C4-2B (cell line): ENCODE measurements around the gene KRT37.
"Not testable (repeated sequence)": the region's sequence is repeated elsewhere in the genome, so short reads cannot be mapped to it uniquely, and the experiment has no call there.

Experiments used
- CTCF ChIP-seq: fragments of 450-650 bp; conservative IDR thresholded peaks from 2 replicates; pipeline ENCODE4 v1.5.1; 2017; ENCODE audit warnings: mild to moderate bottlenecking
- ZFX ChIP-seq: fragments of 450-650 bp; IDR thresholded peaks from 2 replicates; pipeline ENCODE4 v1.6.1; 2017

DNA sequence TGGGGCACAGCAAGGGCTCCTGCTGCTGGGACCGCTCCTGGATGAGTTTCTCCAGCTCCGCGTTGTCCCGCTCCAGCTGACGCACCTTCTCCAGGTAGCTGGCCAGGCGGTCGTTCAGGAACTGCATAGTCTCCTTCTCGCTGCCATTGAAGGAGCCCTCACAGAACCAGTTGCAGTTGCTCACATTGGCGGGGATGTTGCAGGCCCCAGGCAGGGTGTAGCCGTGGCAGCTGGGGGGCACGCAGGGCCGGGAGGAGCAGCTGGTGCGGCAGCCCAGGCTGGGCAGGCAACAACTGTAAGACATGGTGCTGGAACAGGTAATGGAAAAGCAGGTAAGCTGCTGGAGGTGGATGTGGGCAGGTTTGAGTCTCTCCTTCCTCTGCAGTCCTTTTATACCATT is 42.4 kb downstream of the KRT37 start, which contains the start of gene KRT34:
- not testable (repeated sequence) for TF ChIP-seq CTCF, ZFX
